Measurements from ENCODE around the gene CDK5RAP2.

Gene CDK5RAP2

GRCh38 chr9:120374239-120374638 lies 205.7 kb downstream of the CDK5RAP2 start:
- no peak overlapping the region for H3K4me3 ChIP-seq (replicated peaks in 1 of 2; ENCODE audit: low read depth in 2 of 2, low read length in 2 of 2)
- TF ChIP-seq CTCF (IDR thresholded peaks at IDR 0.05; ENCODE audit: low read depth, low read length), result no peak
- no peak for DNase-seq (ENCODE audit: low read depth in 2 of 2)

- H3K4me3 ChIP-seq (replicated peaks in 1 of 2; ENCODE audit: low read depth in 2 of 2, low read length in 2 of 2), result no peak overlapping the region
- DNase-seq (ENCODE audit: low read depth in 2 of 2), result no peak
- TF ChIP-seq CTCF (IDR thresholded peaks at IDR 0.05; ENCODE audit: low read depth, low read length), result no peak
Measured at GRCh38 chr9:120372040-120372439, 207.9 kb downstream of the CDK5RAP2 start.

GRCh38 chr9:120369608-120370220 lies 210.3 kb downstream of the CDK5RAP2 start:
- no peak for TF ChIP-seq CTCF (IDR thresholded peaks at IDR 0.05; ENCODE audit: low read depth, low read length)
- peak in 1 of 2 donors; percentile 65 for DNase-seq (ENCODE audit: low read depth in 2 of 2)
- H3K4me3 ChIP-seq (replicated peaks in 1 of 2; ENCODE audit: low read depth in 2 of 2, low read length in 2 of 2), result no peak overlapping the region

GRCh38 chr9:120368799-120369198 lies 211.2 kb downstream of the CDK5RAP2 start:
- H3K4me3 ChIP-seq (replicated peaks in 1 of 2; ENCODE audit: low read depth in 2 of 2, low read length in 2 of 2), result no peak overlapping the region
- DNase-seq (ENCODE audit: low read depth in 2 of 2), result no peak
- no peak for TF ChIP-seq CTCF (IDR thresholded peaks at IDR 0.05; ENCODE audit: low read depth, low read length)

- DNase-seq (ENCODE audit: low read depth in 2 of 2), result peak; percentile 93 to 94
- peak; percentile 59 for TF ChIP-seq CTCF (IDR thresholded peaks at IDR 0.05; ENCODE audit: low read depth, low read length)
- H3K4me3 ChIP-seq (replicated peaks in 1 of 2; ENCODE audit: low read depth in 2 of 2, low read length in 2 of 2), result no peak overlapping the region
Measured at GRCh38 chr9:120366644-120367019, 213.3 kb downstream of the CDK5RAP2 start.

GRCh38 chr9:120365386-120365785 lies 214.6 kb downstream of the CDK5RAP2 start:
- TF ChIP-seq CTCF (IDR thresholded peaks at IDR 0.05; ENCODE audit: low read depth, low read length), result no peak

GRCh38 chr9:120363697-120364096 lies 216.3 kb downstream of the CDK5RAP2 start:
- H3K4me3 ChIP-seq (replicated peaks in 1 of 2; ENCODE audit: low read depth in 2 of 2, low read length in 2 of 2), result no peak overlapping the region
- TF ChIP-seq CTCF (IDR thresholded peaks at IDR 0.05; ENCODE audit: low read depth, low read length), result no peak
- peak in 1 of 2 donors; percentile 20 for DNase-seq (ENCODE audit: low read depth in 2 of 2)

More at GRCh38 chr9:120365386-120365785, 214.6 kb downstream of the CDK5RAP2 start:
- H3K4me3 ChIP-seq (replicated peaks in 1 of 2; ENCODE audit: low read depth in 2 of 2, low read length in 2 of 2), result no peak overlapping the region
- DNase-seq (ENCODE audit: low read depth in 2 of 2), result no peak

Measured in cardiac fibroblast (primary cell).